Measurements from ENCODE around the gene RBM12.

The RBM12 gene

DNA sequence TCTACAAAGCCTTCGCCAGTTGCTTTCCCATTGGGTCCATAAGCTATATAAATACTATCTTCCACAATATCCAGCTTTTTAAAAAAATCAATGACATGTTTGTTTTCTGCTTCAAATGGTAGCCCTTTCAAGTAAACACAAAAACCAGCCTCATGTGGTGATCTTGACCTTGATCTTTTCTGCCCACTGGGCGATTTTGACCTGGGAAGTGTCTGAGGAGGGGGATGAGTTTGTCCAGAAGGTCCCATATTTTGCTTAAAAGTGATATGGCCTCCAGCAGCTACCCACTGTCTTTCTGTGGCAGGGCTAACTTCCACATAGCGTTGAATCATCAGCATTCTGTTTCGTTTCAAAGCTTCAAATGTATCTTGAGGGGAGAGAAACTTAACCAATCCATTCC, 10.8 kb downstream of the RBM12 start:
- no peak for DNase-seq (ENCODE audit: low read depth, low spot score)

GRCh38 chr20:35653430-35653734, 11.3 kb downstream of the RBM12 start:
- DNase-seq (ENCODE audit: low read depth, low spot score) = no peak

GRCh38 chr20:35652641-35653429, 11.9 kb downstream of the RBM12 start:
- no peak for DNase-seq (ENCODE audit: low read depth, low spot score)

GRCh38 chr20:35651958-35652357, 12.7 kb downstream of the RBM12 start:
- no peak for DNase-seq (ENCODE audit: low read depth, low spot score)

- DNase-seq (ENCODE audit: low read depth, low spot score) = no peak
Measured at GRCh38 chr20:35650632-35651031, 14.1 kb downstream of the RBM12 start.

DNA sequence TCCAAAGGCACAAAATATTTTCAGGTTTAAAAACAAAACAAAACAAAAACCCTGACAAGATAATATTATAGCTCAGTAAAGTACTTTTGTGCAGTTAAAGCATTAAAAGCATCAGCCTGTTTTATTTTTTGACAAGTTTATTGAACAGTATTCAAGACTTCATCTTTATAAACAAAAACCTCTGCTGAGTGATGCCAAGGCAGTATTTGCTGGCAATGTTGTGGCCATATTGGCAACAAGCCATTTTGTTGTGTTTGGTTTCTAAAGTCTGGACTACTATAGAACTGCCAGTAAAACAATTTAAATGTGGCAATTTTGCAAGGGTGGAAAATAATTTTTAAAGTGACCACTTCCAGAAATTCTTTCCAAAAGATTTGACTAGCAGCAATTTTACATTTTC, 15.9 kb downstream of the RBM12 start:
- DNase-seq (ENCODE audit: low read depth, low spot score) = no peak

- DNase-seq (ENCODE audit: low read depth, low spot score) = no peak
Measured at GRCh38 chr20:35644806-35645205, 19.9 kb downstream of the RBM12 start.

DNA sequence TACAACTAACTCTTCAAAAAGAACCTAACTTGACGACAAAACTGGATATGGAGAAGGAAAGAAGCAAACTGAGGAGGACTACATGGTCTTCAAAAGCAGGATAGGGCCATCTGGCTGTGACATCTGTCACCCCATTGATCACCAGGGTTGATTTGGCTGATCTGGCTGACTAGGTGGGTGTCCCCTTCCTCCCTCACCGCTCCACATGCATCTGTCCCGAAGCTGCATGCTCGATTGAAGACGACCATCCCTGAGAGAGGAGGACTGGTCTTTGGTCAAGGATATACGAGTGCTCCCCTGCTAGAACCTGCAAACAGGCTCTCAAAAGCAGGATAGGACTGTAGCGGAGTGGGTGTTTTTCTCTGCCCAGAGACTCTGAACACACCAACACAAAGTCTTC, 21.7 kb downstream of the RBM12 start:
- no peak for DNase-seq (ENCODE audit: low read depth, low spot score)

- no peak for DNase-seq (ENCODE audit: low read depth, low spot score)
Measured at GRCh38 chr20:35641743-35642142, 23.0 kb downstream of the RBM12 start.

- no peak for DNase-seq (ENCODE audit: low read depth, low spot score)
Measured at GRCh38 chr20:35640724-35641123, 24.0 kb downstream of the RBM12 start.

DNA sequence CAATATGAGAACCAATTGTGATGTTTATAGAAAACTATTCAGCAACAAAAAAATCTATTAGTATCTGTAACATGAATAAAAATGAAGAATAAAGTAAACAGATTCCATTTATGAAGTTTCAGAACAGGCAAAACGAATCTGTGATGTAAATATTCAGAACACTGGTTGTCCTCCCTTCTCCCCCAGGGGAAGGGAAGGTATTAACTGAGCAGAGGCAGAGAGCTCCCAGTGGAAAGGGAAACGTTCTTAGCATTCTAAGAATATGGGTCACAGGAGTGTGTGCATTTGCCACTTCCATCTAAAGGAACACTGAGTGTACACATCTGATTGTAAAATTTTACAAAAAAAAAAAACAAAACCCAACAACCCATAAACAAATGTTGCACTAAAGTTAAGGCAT, 25.9 kb downstream of the RBM12 start:
- DNase-seq (ENCODE audit: low read depth, low spot score) = no peak

- DNase-seq (ENCODE audit: low read depth, low spot score) = no peak
Measured at GRCh38 chr20:35637276-35637675, 27.4 kb downstream of the RBM12 start.

DNA sequence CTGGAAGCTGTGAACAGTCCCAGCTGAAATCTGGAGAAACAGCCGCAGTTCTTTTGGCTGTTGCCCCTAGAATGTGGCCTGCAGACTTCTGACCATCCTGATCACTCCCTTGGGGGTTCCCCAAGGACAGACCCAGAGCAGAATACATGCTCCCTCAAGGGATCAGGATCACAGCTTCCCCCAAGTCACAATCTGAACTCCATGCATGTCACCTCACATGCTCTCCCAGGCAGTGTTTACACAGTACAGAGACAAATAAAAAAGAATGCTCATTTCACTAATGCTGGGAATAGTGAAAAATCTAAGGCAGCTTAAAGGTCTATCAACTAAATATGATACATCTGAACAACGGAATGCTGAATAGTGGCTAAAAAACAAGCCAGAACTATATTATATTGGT, 28.6 kb downstream of the RBM12 start:
- no peak for DNase-seq (ENCODE audit: low read depth, low spot score)

DNA sequence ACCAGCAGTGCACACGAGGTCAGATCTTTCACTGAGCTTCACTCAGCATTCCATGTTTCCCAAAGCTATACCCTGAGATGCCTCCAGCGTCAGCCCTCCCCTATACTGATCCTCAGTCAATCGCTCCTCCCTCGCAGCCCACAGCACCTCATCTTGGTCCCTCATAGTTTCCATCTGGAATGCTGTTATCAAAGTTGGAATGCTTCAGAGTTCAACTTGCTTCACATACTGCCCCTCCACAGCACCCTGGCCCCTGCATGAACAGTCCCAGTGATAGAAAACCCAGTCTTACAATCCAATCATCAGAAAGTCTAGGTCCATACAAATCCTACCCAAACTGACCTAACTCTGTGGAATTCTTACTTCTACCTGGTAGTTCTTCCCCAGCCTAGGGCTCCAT, 29.0 kb downstream of the RBM12 start:
- DNase-seq (ENCODE audit: low read depth, low spot score) = no peak

GRCh38 chr20:35632539-35633115, 32.1 kb downstream of the RBM12 start:
- no peak for DNase-seq (ENCODE audit: low read depth, low spot score)

DNA sequence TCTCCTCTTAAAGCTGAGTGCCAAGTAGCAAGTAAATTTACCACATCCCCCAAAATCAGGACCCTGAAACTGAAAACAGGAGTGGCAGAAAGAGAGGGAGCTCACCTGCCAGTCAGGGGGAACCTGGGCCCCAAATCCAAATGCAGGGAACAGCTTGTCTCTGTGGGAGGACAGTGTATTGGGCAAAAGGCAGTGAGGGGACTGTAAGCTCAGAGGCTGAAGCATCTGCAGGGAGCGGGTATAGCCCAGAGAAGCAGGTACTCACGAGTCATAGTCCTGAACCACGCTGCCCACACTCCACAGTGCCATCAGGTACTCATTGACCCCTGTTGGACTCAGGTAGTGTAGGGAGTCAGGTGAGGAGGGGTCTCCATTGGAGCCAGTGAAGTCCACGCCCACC, 34.1 kb downstream of the RBM12 start:
- no peak for DNase-seq (ENCODE audit: low read depth, low spot score)

DNA sequence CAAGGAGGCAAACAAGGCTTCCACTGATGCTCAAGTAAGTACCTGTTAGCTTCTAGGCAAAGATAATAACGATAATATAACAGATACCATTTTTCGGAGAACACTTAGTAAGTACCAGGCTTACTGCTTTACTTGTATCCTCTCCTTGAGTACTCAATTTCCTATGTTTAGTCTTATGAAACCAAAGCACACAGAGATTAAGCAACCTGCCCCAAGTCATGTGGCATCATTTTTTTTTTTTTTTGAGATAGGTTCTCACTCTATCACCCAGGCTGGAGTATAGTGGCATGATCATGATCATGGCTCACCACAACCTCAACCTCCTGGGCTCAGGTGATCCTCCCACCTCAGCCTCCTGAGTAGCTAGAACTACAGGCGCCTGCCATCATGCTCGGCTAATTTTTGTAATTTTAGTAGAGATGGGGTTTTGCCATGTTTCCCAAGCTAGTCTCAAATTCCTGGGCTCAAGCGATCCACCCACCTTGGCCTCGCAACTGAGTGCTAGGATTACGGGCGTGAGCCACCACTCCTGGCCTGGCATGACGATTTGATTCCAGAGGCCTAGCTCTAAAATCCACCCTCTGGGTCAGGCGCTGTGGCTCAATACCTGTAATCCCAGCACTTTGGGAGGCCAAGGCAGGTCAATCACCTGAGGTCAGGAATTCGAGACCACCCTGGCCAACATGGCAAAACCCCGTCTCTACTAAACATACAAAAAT, 35.1 kb downstream of the RBM12 start:
- no peak for DNase-seq (ENCODE audit: low read depth, low spot score)

GRCh38 chr20:35627121-35627520, 37.6 kb downstream of the RBM12 start:
- DNase-seq (ENCODE audit: low read depth, low spot score) = no peak

DNA sequence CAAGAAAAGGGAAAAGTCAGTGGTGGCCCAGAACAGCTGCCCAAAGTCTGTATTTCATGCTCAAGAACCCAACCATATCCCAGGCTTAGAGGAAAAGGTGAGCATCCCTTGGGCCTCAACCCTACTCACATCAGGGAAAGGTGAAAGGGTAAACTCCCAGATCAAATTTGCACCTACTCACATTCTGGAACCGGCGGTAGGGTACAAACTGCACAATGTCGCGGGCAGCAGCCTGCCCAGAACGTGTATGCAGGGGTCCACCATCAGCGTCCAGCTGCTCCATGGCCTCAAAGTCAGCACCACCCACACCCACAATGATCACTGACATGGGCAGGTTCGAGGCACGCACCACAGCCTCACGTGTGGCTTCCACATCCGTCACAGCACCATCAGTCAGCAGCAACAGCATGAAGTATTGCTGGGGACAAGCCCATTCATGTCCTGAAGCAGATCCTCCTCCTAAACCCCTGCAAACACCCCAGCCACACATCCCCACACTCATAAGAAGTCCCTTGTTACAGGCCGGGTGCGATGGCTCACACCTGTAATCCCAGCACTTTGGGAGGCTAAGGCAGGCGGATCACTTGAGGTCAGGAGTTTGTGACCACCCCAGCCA, 38.2 kb downstream of the RBM12 start:
- DNase-seq (ENCODE audit: low read depth, low spot score) = no peak

DNA sequence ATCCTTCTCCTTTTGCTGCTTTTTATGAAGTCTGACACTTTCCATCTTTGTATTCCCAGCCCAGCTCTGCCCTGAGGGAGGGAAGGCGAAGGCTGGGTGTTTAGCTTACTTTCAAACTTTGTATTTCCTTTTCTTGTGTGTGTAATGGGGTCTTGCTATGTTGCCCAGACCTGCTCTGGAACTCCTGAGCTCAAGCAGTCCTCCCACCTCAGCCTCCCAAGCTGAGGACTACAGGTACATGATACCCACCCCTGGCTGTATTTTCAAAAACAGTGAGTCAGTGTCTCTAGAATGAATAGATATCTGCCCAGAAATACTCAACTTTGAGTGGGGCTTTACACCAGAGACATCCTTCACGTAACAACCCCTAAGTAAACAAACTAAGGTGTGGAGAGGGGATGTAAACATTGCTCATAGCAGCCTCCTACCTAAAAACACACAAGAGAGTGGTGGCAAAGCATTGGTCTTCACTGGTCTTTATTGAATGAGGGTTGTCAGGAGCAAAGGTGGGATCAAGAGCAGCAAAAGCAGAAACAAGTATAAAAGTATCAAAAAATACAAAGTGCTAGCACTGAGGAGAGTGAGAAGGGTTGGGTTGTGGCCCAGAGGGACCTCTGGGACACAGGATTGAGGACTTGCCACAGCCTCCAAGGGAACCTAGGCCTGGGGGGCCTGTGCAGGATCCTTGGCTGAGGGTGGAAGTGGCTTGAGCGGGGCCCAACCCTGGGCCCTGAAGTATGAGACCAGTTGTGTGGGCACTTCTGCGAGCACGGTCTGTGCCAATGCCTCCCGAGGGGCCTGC, 38.9 kb downstream of the RBM12 start:
- no peak for DNase-seq (ENCODE audit: low read depth, low spot score)

- DNase-seq (ENCODE audit: low read depth, low spot score) = no peak
Measured at GRCh38 chr20:35621560-35621946, 43.1 kb downstream of the RBM12 start.
